SK-N-SH (cell line): ENCODE results near the gene RBMS3. TPM values are rescaled to one million over a fixed set of nuclear protein-coding genes. Genes with fewer than 3 reads are reported as not detected.

Source experiments
- CTCF ChIA-PET: fragments of 300-600, 350-600 bp; formaldehyde crosslinking; extraction: SDS; loops from one replicate; lab custom pipeline; 2021; lab: Yijun Ruan, JAX
- POLR2A ChIA-PET: fragments of 350-600 bp; sonication (Branson Sonifier 250); formaldehyde crosslinking; extraction: SDS; loops from one replicate; lab custom pipeline; 2020; ENCODE audit warnings: antibody characterized with exemption, inconsistent platforms; lab: Yijun Ruan, JAX
- DNase-seq: peaks from one replicate; pipeline ENCODE4 v3.0.0; 2012
- H2AFZ ChIP-seq: fragments of 200-600 bp; sonication (generic); 2 replicates; pipeline ENCODE4 v1.8.1; 2016; ENCODE audit warnings: antibody characterized with exemption, mild to moderate bottlenecking, low read depth
- H3F3A ChIP-seq: fragments of 200-600 bp; sonication (generic); replicated peaks from 2 replicates; pipeline ENCODE3; 2016; ENCODE audit warnings: antibody characterized with exemption, mild to moderate bottlenecking; ENCODE audit not compliant: insufficient read depth
- H3K27ac ChIP-seq, 2 experiments: fragments of 200-500 bp in 1 of 2; fragments of 200-600 bp in 1 of 2; sonication (Bioruptor generic) in 1 of 2; sonication (generic), shearing (Covaris generic) in 1 of 2; 2 replicates each; pipeline versions ENCODE4 v1.5.1 to v1.6.1; 2014 to 2016; ENCODE audit warnings: low read depth in 2 of 2, inconsistent platforms in 1 of 2, low read length in 1 of 2, mild to moderate bottlenecking in 1 of 2, mixed read lengths in 1 of 2
- H3K27me3 ChIP-seq: fragments of 200-600 bp; sonication (generic), shearing (Covaris generic); 2 replicates; pipeline ENCODE4 v1.6.1; 2016; ENCODE audit warnings: mixed run types; ENCODE audit not compliant: insufficient read depth
- H3K36me3 ChIP-seq, 2 experiments: fragments of 200-500 bp in 1 of 2; fragments of 200-600 bp in 1 of 2; sonication (Bioruptor generic) in 1 of 2; sonication (generic) in 1 of 2; replicated peaks in 1 of 2; 2 replicates each; pipeline versions ENCODE3 to v1.5.1; 2014 to 2016; ENCODE audit warnings: low read length in 1 of 2, mild to moderate bottlenecking in 1 of 2; ENCODE audit not compliant: insufficient read depth in 2 of 2, control insufficient read depth in 1 of 2
- H3K4me1 ChIP-seq, 2 experiments: fragments of 200-500 bp in 1 of 2; fragments of 200-600 bp in 1 of 2; sonication (Bioruptor generic) in 1 of 2; sonication (generic), shearing (Covaris generic) in 1 of 2; 2 replicates each; pipeline versions ENCODE4 v1.5.1 to v1.6.1; 2014 to 2016; ENCODE audit warnings: low read depth in 1 of 2, low read length in 1 of 2, mixed run types in 1 of 2; ENCODE audit not compliant: insufficient read depth in 2 of 2, control insufficient read depth in 1 of 2
- H3K4me2 ChIP-seq: fragments of 200-600 bp; sonication (generic), shearing (Covaris generic); 2 replicates; pipeline ENCODE4 v1.6.1; 2017; ENCODE audit warnings: mixed run types
- H3K4me3 ChIP-seq, 2 experiments: fragments of 200-500 bp in 1 of 2; fragments of 200-600 bp in 1 of 2; sonication (Bioruptor generic) in 1 of 2; sonication (generic), shearing (Covaris generic) in 1 of 2; 2 replicates each; pipeline versions ENCODE4 v1.5.1 to v1.8.1; 2014 to 2016; ENCODE audit warnings: low read depth in 2 of 2, inconsistent platforms in 1 of 2, low read length in 1 of 2, mild to moderate bottlenecking in 1 of 2, mixed read lengths in 1 of 2, moderate library complexity in 1 of 2
- H3K79me2 ChIP-seq: fragments of 200-600 bp; sonication (generic); 2 replicates; pipeline ENCODE4 v1.8.1; 2017; ENCODE audit warnings: mild to moderate bottlenecking; ENCODE audit not compliant: insufficient read depth
- H3K9ac ChIP-seq: fragments of 200-600 bp; sonication (generic); 2 replicates; pipeline ENCODE4 v1.6.1; 2017; ENCODE audit warnings: mixed run types
- H3K9me2 ChIP-seq: fragments of 200-600 bp; sonication (generic); 2 replicates; pipeline ENCODE4 v1.6.1; 2017; ENCODE audit warnings: mixed run types
- H3K9me3 ChIP-seq: fragments of 200-600 bp; sonication (generic); 2 replicates; pipeline ENCODE4 v1.6.1; 2017; ENCODE audit warnings: mixed run types, mild to moderate bottlenecking, moderate library complexity
- H4K20me1 ChIP-seq: fragments of 200-600 bp; sonication (generic); 2 replicates; pipeline ENCODE4 v1.6.1; 2017; ENCODE audit warnings: mild to moderate bottlenecking, mixed run types; ENCODE audit not compliant: insufficient read depth
- CHD2 ChIP-seq: fragments of 150-350 bp; IDR thresholded peaks from 2 replicates; pipeline ENCODE4 v1.6.1; 2018; ENCODE audit warnings: low read length; ENCODE audit not compliant: partially characterized antibody
- EZH2phosphoT487 ChIP-seq: fragments of 200-600 bp; sonication (generic); IDR thresholded peaks from 2 replicates; pipeline ENCODE4 v1.6.1; 2017; ENCODE audit warnings: low read depth, mixed run types, mild to moderate bottlenecking, antibody characterized with exemption, moderate library complexity, borderline replicate concordance
- FOSL2 ChIP-seq: IDR thresholded peaks from 2 replicates; pipeline ENCODE4 v1.4.0; 2012; ENCODE audit warnings: low read depth, mild to moderate bottlenecking, moderate library complexity, borderline replicate concordance
- FOXJ3 ChIP-seq: sonication (generic); formaldehyde crosslinking; IDR thresholded peaks from 2 replicates; pipeline ENCODE4 v1.5.1; 2020; ENCODE audit warnings: mild to moderate bottlenecking, missing genetic modification reagents
- FOXM1 ChIP-seq: IDR thresholded peaks from 2 replicates; pipeline ENCODE4 v1.4.0; 2012; ENCODE audit warnings: low read depth, mild to moderate bottlenecking
- MEF2A ChIP-seq: IDR thresholded peaks from 2 replicates; pipeline ENCODE4 v1.4.0; 2012; ENCODE audit warnings: low read depth, borderline replicate concordance
- REST ChIP-seq: IDR thresholded peaks from 2 replicates; pipeline ENCODE4 v1.6.1; 2012; ENCODE audit warnings: mild to moderate bottlenecking, low read depth, low read length, moderate library complexity
- RFX5 ChIP-seq: IDR thresholded peaks from 2 replicates; pipeline ENCODE4 v1.6.1; 2012; ENCODE audit warnings: mild to moderate bottlenecking, improper control_type of control experiment, low read length
- RXRA ChIP-seq: IDR thresholded peaks from 2 replicates; pipeline ENCODE4 v1.4.0; 2012; ENCODE audit warnings: low read depth, mild to moderate bottlenecking, borderline replicate concordance
- SMC3 ChIP-seq: IDR thresholded peaks from 2 replicates; pipeline ENCODE4 v1.6.1; 2012; ENCODE audit warnings: low read depth, low read length, improper control_type of control experiment
- TCF12 ChIP-seq: IDR thresholded peaks from 2 replicates; pipeline ENCODE4 v1.4.0; 2012
- TEAD4 ChIP-seq: IDR thresholded peaks from 2 replicates; pipeline ENCODE4 v1.4.0; 2012; ENCODE audit warnings: mild to moderate bottlenecking, borderline replicate concordance; ENCODE audit not compliant: insufficient read depth
- USF1 ChIP-seq: IDR thresholded peaks from 2 replicates; pipeline ENCODE4 v1.4.0; 2012; ENCODE audit warnings: low read depth, borderline replicate concordance
- polyA plus RNA-seq, 3 experiments: library from polyadenylated mRNA; depleted of rRNA; stranded (reverse); fragments of >200 nt; gene quantifications; 2 replicates each; pipeline ENCODE4 v1.2.3, GENCODE V29; 2012
- TF ChIP-seq, protein P1 (sequence below): IDR thresholded peaks from 2 replicates; pipeline ENCODE4 v1.4.0; 2012; ENCODE audit warnings: low read depth
- TF ChIP-seq, protein P2 (sequence below): fragments of 150-350 bp; IDR thresholded peaks from 2 replicates; pipeline ENCODE4 v1.6.1; 2017; ENCODE audit warnings: antibody characterized with exemption, low read length, low read depth, borderline replicate concordance

RBMS3 gene
- polyA plus RNA-seq, 1 of the 3 experiments (the other 2 are of a cell fraction) = 8.2 TPM

- Histone ChIP-seq H3K9me3 (no peaks in the 10 kb centered on the region), H3F3A (peaks cover 36% of the 10 kb centered on the region), H3K9me2 (no peaks in the 10 kb centered on the region), H2AFZ (no peak overlapping the region), H3K9ac (no peak overlapping the region), H4K20me1 (no peaks in the 10 kb centered on the region), H3K4me1 (peaks cover 43 to 62% of the 10 kb centered on the region in 2 experiments), H3K4me3 (no peak overlapping the region), H3K27ac (peak overlapping the region in 1 of 2 experiments; percentile 100; a peak in 2 of 4 replicates), H3K36me3 (peaks cover 7 to 13% of the 10 kb centered on the region in 2 experiments), H3K27me3 (no peaks in the 10 kb centered on the region), H3K4me2 (no peak overlapping the region), H3K79me2 (peaks cover 93% of the 10 kb centered on the region)
- ChIA-PET CTCF (interaction anchor here (0.8 kb wide), 1 partner anchor 186 kb away, joined by 3 read pairs; no protein-coding TSS in a partner anchor), POLR2A (interaction anchor here (1.1 kb wide), 1 partner anchor 304 kb away, joined by 5 read pairs; no protein-coding TSS in a partner anchor)
- no peak for DNase-seq
- TF ChIP-seq USF1 (no peak), MEF2A (no peak), RFX5 (no peak), EZH2phosphoT487 (no peak), FOXJ3 (no peak), TCF12 (no peak), RXRA (no peak), FOSL2 (no peak), SMC3 (no peak), REST (no peak), CHD2 (no peak), FOXM1 (no peak), TEAD4 (no peak)
- TF ChIP-seq, protein P1, sequence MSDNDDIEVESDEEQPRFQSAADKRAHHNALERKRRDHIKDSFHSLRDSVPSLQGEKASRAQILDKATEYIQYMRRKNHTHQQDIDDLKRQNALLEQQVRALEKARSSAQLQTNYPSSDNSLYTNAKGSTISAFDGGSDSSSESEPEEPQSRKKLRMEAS = no peak
- TF ChIP-seq, protein P2, sequence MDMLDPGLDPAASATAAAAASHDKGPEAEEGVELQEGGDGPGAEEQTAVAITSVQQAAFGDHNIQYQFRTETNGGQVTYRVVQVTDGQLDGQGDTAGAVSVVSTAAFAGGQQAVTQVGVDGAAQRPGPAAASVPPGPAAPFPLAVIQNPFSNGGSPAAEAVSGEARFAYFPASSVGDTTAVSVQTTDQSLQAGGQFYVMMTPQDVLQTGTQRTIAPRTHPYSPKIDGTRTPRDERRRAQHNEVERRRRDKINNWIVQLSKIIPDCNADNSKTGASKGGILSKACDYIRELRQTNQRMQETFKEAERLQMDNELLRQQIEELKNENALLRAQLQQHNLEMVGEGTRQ = no peak
Observed at GRCh38 chr3:29338377-29338776, 57.5 kb downstream of the RBMS3 start.
